Vagina (tissue), 2 donors: ENCODE results near the gene ELFN2. TPM values are rescaled to one million over a fixed set of nuclear protein-coding genes. Genes with fewer than 3 reads are reported as not detected.

ENCODE experiments used
- DNase-seq, 2 donors: peaks; one replicate each; pipeline ENCODE4 v3.0.0-alpha.2; 2017; ENCODE audit errors: extremely low spot score in 2 of 2
- H3K27ac ChIP-seq: fragments of 200-600 bp; sonication (generic); one replicate; pipeline ENCODE4 v1.5.1; 2019
- H3K27me3 ChIP-seq: fragments of 200-600 bp; sonication (generic); one replicate; pipeline ENCODE4 v1.5.1; 2019
- H3K36me3 ChIP-seq, 2 donors: fragments of 200-600 bp; sonication (generic); one replicate each; pipeline ENCODE4 v1.5.1; 2017 to 2019
- H3K4me1 ChIP-seq: fragments of 200-600 bp; sonication (generic); one replicate; pipeline ENCODE4 v1.5.1; 2019
- H3K4me3 ChIP-seq, 2 donors: fragments of 200-600 bp; sonication (generic); 1 replicate in 1 of 2; 2 replicates in 1 of 2; pipeline ENCODE4 v1.5.1; 2016 to 2019
- H3K9me3 ChIP-seq: fragments of 200-600 bp; sonication (generic); one replicate; pipeline ENCODE4 v1.5.1; 2019
- CTCF ChIP-seq, 3 experiments: fragments of 450-650 bp in 2 of 3; fragments of 200-600 bp in 1 of 3; sonication (generic) in 1 of 3; IDR thresholded peaks; one replicate each; pipeline ENCODE4 v1.5.1; 2017 to 2019; ENCODE audit warnings: antibody characterized with exemption in 3 of 3, mild to moderate bottlenecking in 2 of 3, moderate library complexity in 2 of 3
- POLR2A ChIP-seq, 2 donors: fragments of 450-650 bp; IDR thresholded peaks; one replicate each; pipeline ENCODE4 v1.6.1; 2017; ENCODE audit warnings: antibody characterized with exemption in 2 of 2, mild to moderate bottlenecking in 2 of 2, moderate library complexity in 2 of 2
- POLR2AphosphoS5 ChIP-seq, 2 donors: sonication (generic); formaldehyde crosslinking; IDR thresholded peaks; one replicate each; pipeline ENCODE4 v1.9.0; 2017; ENCODE audit warnings: antibody characterized with exemption in 2 of 2, mild to moderate bottlenecking in 2 of 2, low read depth in 1 of 2; ENCODE audit not compliant: insufficient read depth in 1 of 2
- intact Hi-C: fragments of 100-400 bp; cut with DNase I; formaldehyde crosslinking; loops from one replicate; pipeline ENCODE4 v1.15.1; 2023
- total RNA-seq: library from RNA; depleted of rRNA; stranded (reverse); fragments of >200 nt; gene quantifications from one replicate; pipeline ENCODE4 v1.2.3, GENCODE V29; 2016

ELFN2 gene
- total RNA-seq, 1 donor from 2014 or later: not detected

- intact Hi-C loops: no loop called here
Observed at GRCh38 chr22:37371491-37371890, 55.8 kb downstream of the ELFN2 start.

DNA sequence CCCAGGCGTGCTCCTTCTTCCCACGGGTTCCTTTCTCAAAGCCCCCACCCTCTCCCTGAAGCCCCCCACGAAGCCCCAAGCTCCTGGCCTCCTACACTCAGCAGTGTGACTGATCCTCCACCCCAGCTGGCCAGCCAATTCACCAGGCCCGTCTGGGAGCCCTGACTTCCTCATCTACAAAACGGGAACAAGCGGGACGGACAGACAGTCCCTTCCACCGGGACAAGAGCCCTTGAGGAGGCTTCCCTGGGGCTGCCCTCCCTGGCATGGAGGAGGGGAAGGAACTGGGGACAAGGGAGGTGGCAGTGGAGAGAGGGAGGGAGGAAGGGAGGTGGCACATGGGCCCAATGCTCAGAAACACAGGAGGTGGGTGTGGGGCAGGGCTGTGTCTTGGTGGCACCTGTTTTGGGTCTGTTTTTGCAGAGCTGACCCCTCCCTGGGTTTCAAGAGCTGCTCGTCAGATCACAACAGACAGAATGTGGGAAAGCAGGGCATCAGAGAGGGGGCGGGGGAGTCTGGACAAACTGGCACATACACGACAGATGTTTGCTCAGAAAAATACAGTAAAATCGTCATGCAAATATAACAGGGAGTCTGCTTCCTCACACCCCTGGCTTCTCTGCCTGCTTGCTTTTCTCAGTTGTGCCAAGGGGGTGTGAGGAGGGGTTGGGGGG, 56.8 kb downstream of the ELFN2 start:
- no peak for DNase-seq
- Histone ChIP-seq H3K4me1 (no peaks in the 10 kb centered on the region), H3K27ac (no peak overlapping the region), H3K9me3 (no peaks in the 10 kb centered on the region), H3K36me3 (no peaks in the 10 kb centered on the region), H3K27me3 (no peaks in the 10 kb centered on the region), H3K4me3 (no peak overlapping the region)
- intact Hi-C loops: no loop called here
- TF ChIP-seq POLR2AphosphoS5 (IDR thresholded peaks at IDR 0.05; ENCODE audit: insufficient read depth in 1 of 2, low read depth in 1 of 2): no peak
- TF ChIP-seq POLR2A (IDR thresholded peaks at IDR 0.05): no peak
- TF ChIP-seq CTCF (IDR thresholded peaks at IDR 0.05): no peak

More at GRCh38 chr22:37371491-37371890, 55.8 kb downstream of the ELFN2 start:
- Histone ChIP-seq H3K27ac (no peak overlapping the region), H3K36me3 (no peaks in the 10 kb centered on the region), H3K27me3 (no peaks in the 10 kb centered on the region), H3K9me3 (no peaks in the 10 kb centered on the region), H3K4me3 (no peak overlapping the region), H3K4me1 (no peaks in the 10 kb centered on the region)
- DNase-seq: no peak
- TF ChIP-seq POLR2A (IDR thresholded peaks at IDR 0.05) (no peak), CTCF (IDR thresholded peaks at IDR 0.05) (no peak), POLR2AphosphoS5 (IDR thresholded peaks at IDR 0.05; ENCODE audit: insufficient read depth in 1 of 2, low read depth in 1 of 2) (no peak)

DNA sequence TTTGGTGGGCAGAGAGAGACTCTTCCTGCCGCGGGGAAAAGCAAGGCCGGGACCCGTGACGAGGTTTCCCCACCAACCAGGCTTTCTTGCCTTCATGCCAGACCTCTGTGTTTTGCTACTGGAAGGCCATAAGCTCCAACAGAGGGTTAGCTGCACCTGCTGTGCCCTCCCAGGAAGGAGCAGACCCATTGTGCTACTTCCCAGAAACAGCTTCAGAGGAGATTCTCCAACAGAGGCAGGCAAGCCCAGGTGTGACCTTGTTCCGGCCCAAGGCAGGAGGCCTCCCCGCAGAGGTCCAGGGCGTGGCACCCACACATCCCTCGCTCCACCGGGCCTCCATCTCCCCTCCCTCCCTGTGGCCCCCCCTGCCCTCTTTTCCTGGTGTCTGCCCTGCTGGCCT, 57.8 kb downstream of the ELFN2 start:
- DNase-seq: no peak
- H3K36me3 ChIP-seq: no peaks in the 10 kb centered on the region
- no peak overlapping the region for H3K4me3 ChIP-seq
- no peaks in the 10 kb centered on the region for H3K9me3 ChIP-seq
- H3K4me1 ChIP-seq: no peaks in the 10 kb centered on the region
- no peaks in the 10 kb centered on the region for H3K27me3 ChIP-seq
- no peak for TF ChIP-seq POLR2A (IDR thresholded peaks at IDR 0.05)
- intact Hi-C loops: no loop called here
- H3K27ac ChIP-seq: no peak overlapping the region

DNA sequence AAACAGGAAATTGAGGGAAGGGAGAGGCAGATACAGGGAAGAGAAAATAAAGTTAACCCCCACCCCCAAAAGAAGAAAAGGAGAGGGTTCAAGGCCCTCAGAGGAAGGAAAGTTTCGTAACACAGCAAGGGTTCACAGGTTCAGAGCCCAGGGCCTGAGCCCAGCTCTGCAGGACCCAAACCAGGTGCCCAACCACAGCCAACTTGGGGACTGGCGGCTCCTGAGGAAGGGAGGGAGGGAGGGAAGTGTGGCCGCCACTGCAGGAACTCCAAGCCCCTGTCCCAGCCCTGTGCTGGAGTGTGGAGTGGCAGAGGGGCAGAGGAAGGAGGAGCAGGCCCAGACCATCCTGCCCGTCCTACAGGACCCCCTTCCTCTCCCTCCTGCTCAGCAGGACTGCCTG, 59.2 kb downstream of the ELFN2 start:
- no peaks in the 10 kb centered on the region for H3K4me1 ChIP-seq
- H3K27ac ChIP-seq: no peak overlapping the region
- H3K27me3 ChIP-seq: no peaks in the 10 kb centered on the region
- no peak overlapping the region for H3K4me3 ChIP-seq
- intact Hi-C loops: no loop called here
- no peaks in the 10 kb centered on the region for H3K9me3 ChIP-seq
- no peak for DNase-seq
- TF ChIP-seq POLR2AphosphoS5 (IDR thresholded peaks at IDR 0.05; ENCODE audit: insufficient read depth in 1 of 2, low read depth in 1 of 2): no peak
- no peak for TF ChIP-seq POLR2A (IDR thresholded peaks at IDR 0.05)
- TF ChIP-seq CTCF (IDR thresholded peaks at IDR 0.05): no peak
- H3K36me3 ChIP-seq: no peaks in the 10 kb centered on the region

DNA sequence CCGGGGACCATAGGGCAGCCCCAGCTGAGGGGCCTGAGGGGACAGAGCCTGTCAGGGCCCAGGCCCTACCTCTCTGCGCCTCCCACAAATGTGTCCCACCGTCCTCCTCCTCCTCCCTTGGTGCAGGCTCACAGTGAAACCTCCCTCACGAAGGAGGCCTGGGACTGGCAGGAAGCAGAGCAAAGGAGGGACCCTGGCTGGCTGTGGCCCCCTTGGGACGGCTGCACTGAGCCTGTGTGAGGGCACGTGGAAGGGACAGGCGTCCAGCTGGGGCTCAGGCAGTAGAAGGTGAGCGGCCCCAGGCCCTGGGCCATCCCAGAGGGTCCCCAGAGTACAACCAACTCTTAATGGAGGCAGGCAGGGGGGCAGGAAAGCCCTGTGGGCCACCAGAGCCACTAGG, 60.7 kb downstream of the ELFN2 start:
- no peak for DNase-seq
- no peaks in the 10 kb centered on the region for H3K27me3 ChIP-seq
- TF ChIP-seq POLR2A (IDR thresholded peaks at IDR 0.05) (no peak), CTCF (IDR thresholded peaks at IDR 0.05) (no peak)
- no peaks in the 10 kb centered on the region for H3K36me3 ChIP-seq
- no peak overlapping the region for H3K4me3 ChIP-seq
- H3K9me3 ChIP-seq: no peaks in the 10 kb centered on the region
- intact Hi-C loops: no loop called here
- H3K27ac ChIP-seq: no peak overlapping the region
- no peaks in the 10 kb centered on the region for H3K4me1 ChIP-seq
